Sigmoid colon (tissue), 4 donors: ENCODE data around the gene TRUB2.

Experiments used
- POLR2A ChIP-seq, 2 donors: fragments of 450-650 bp; IDR thresholded peaks; one replicate each; pipeline ENCODE4 v1.6.1; 2016; ENCODE audit warnings: antibody characterized with exemption in 2 of 2, mild to moderate bottlenecking in 2 of 2, moderate library complexity in 2 of 2
- POLR2AphosphoS5 ChIP-seq, 4 donors: sonication (generic); formaldehyde crosslinking; IDR thresholded peaks; one replicate each; pipeline ENCODE4 v1.6.1; 2017; ENCODE audit warnings: antibody characterized with exemption in 4 of 4
- TF ChIP-seq, protein P1 (sequence below), 4 experiments: fragments of 450-650 bp in 3 of 4; fragments of 200-600 bp in 1 of 4; IDR thresholded peaks; one replicate each; pipeline ENCODE4 v1.5.1; 2016 to 2019; ENCODE audit warnings: antibody characterized with exemption in 4 of 4, mild to moderate bottlenecking in 3 of 4, moderate library complexity in 2 of 4

DNA sequence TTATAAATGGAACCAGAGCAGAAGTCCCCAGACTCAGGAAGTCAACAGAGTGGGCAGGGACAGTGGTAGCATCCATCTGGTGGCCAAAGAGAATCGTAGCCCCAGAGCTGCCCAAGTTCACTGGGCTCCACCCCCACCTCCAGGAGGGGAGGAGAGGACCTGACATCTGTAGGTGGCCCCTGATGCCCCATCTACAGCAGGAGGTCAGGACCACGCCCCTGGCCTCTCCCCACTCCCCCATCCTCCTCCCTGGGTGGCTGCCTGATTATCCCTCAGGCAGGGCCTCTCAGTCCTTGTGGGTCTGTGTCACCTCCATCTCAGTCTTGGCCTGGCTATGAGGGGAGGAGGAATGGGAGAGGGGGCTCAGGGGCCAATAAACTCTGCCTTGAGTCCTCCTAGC lies 38.6 kb upstream of the TRUB2 start:
- TF ChIP-seq POLR2A (IDR thresholded peaks at IDR 0.05), result no peak
- TF ChIP-seq, protein P1, sequence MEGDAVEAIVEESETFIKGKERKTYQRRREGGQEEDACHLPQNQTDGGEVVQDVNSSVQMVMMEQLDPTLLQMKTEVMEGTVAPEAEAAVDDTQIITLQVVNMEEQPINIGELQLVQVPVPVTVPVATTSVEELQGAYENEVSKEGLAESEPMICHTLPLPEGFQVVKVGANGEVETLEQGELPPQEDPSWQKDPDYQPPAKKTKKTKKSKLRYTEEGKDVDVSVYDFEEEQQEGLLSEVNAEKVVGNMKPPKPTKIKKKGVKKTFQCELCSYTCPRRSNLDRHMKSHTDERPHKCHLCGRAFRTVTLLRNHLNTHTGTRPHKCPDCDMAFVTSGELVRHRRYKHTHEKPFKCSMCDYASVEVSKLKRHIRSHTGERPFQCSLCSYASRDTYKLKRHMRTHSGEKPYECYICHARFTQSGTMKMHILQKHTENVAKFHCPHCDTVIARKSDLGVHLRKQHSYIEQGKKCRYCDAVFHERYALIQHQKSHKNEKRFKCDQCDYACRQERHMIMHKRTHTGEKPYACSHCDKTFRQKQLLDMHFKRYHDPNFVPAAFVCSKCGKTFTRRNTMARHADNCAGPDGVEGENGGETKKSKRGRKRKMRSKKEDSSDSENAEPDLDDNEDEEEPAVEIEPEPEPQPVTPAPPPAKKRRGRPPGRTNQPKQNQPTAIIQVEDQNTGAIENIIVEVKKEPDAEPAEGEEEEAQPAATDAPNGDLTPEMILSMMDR (IDR thresholded peaks at IDR 0.05), result no peak
- no peak for TF ChIP-seq POLR2AphosphoS5 (IDR thresholded peaks at IDR 0.05)
